DND-41 (cell line): ENCODE data around the gene CACNA1D.

Experiments used
- ATAC-seq: fragments of 200-7000 bp; cut with Tn5 transposase; 3 replicates; pipeline ENCODE4 v1.9.1; 2021; ENCODE audit warnings: low read depth; ENCODE audit not compliant: insufficient read depth
- DNase-seq: peaks from one replicate; pipeline ENCODE4 v3.0.0-alpha.2; 2020
- H2AFZ ChIP-seq: 2 replicates; pipeline ENCODE4 v1.6.0; 2012; ENCODE audit warnings: low read depth, low read length
- H3K27ac ChIP-seq: 2 replicates; pipeline ENCODE4 v1.5.1; 2012; ENCODE audit warnings: low read length, inconsistent platforms
- H3K27me3 ChIP-seq: fragments of 200-600 bp; sonication (generic); 2 replicates; pipeline ENCODE4 v1.6.0; 2012; ENCODE audit warnings: low read length, mild to moderate bottlenecking, inconsistent platforms; ENCODE audit not compliant: insufficient read depth, poor library complexity
- H3K36me3 ChIP-seq: 2 replicates; pipeline ENCODE4 v1.5.1; 2012; ENCODE audit warnings: low read length, inconsistent platforms; ENCODE audit not compliant: insufficient read depth
- H3K4me1 ChIP-seq: 2 replicates; pipeline ENCODE4 v1.5.1; 2012; ENCODE audit warnings: mild to moderate bottlenecking, low read length; ENCODE audit not compliant: insufficient read depth
- H3K4me2 ChIP-seq: 2 replicates; pipeline ENCODE4 v1.6.0; 2012; ENCODE audit warnings: mild to moderate bottlenecking, moderate library complexity, low read length, inconsistent platforms; ENCODE audit not compliant: insufficient read depth
- H3K4me3 ChIP-seq, 2 experiments: fragments of 200-600 bp in 1 of 2; shearing (Covaris generic) in 1 of 2; 2 replicates each; pipeline ENCODE4 v1.5.1; 2012 to 2016; ENCODE audit warnings: inconsistent platforms in 2 of 2, low read length in 2 of 2, mild to moderate bottlenecking in 2 of 2, low read depth in 1 of 2, moderate library complexity in 1 of 2
- H3K79me2 ChIP-seq: 2 replicates; pipeline ENCODE4 v1.6.0; 2012; ENCODE audit warnings: low read length, inconsistent platforms; ENCODE audit not compliant: insufficient read depth
- H3K9ac ChIP-seq: 2 replicates; pipeline ENCODE4 v1.6.0; 2012; ENCODE audit warnings: low read depth, mild to moderate bottlenecking, inconsistent platforms, low read length, moderate library complexity
- H3K9me3 ChIP-seq: 2 replicates; pipeline ENCODE4 v1.5.1; 2012; ENCODE audit warnings: low read length, moderate library complexity, mild to moderate bottlenecking, inconsistent platforms; ENCODE audit not compliant: insufficient read depth, severe bottlenecking
- H4K20me1 ChIP-seq: 2 replicates; pipeline ENCODE4 v1.6.0; 2012; ENCODE audit warnings: low read length; ENCODE audit not compliant: insufficient read depth
- CTCF ChIP-seq: IDR thresholded peaks from 2 replicates; pipeline ENCODE4 v1.5.1; 2012; ENCODE audit warnings: borderline replicate concordance, low read length, moderate library complexity, mild to moderate bottlenecking; ENCODE audit not compliant: poor library complexity, severe bottlenecking; ENCODE audit errors: extremely low read depth
- EZH2 ChIP-seq: IDR thresholded peaks from 3 replicates; pipeline ENCODE4 v1.6.1; 2012; ENCODE audit warnings: borderline replicate concordance, low read depth, mild to moderate bottlenecking, moderate library complexity, low read length, inconsistent platforms; ENCODE audit not compliant: severe bottlenecking

The CACNA1D gene

DNA sequence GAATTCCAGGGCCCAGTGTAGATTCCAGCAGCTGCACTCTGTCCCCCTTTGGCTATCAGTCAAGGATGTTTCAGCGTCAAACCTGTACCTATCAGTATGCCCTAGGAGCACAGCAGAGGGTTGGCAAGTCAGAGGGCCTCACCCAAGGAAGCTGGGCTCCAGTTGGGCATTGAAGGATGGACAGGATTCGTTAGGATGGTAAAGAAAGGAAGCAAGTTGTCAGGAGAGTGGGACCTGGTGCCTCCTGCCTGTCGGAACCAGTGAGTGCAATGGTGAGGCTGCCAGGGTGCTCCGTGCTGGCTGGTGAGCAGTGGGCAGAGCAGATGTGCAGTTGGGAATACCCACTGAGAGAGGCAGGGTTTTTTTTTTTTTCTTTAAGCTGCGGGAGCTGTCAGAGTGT is 194.6 kb downstream of the CACNA1D start:
- DNase-seq, result no peak
- H3K4me2 ChIP-seq, result no peak overlapping the region
- H3K9ac ChIP-seq, result no peak overlapping the region
- no peaks in the 10 kb centered on the region for H3K79me2 ChIP-seq
- H3K9me3 ChIP-seq, result no peaks in the 10 kb centered on the region
- no peak overlapping the region for H2AFZ ChIP-seq
- no peaks in the 10 kb centered on the region for H3K36me3 ChIP-seq
- no peak overlapping the region for H3K4me3 ChIP-seq
- TF ChIP-seq EZH2 (no peak), CTCF (no peak)
- H3K27ac ChIP-seq, result no peak overlapping the region
- H3K4me1 ChIP-seq, result no peaks in the 10 kb centered on the region
- peaks cover 15% of the 10 kb centered on the region for H3K27me3 ChIP-seq
- ATAC-seq, result no peak
- no peaks in the 10 kb centered on the region for H4K20me1 ChIP-seq

- DNase-seq (no peak), ATAC-seq (no peak)
- Histone ChIP-seq H3K9me3 (no peaks in the 10 kb centered on the region), H3K79me2 (no peaks in the 10 kb centered on the region), H3K4me3 (no peak overlapping the region), H3K27ac (no peak overlapping the region), H3K9ac (no peak overlapping the region), H3K27me3 (peaks cover 17% of the 10 kb centered on the region), H3K36me3 (no peaks in the 10 kb centered on the region), H3K4me1 (no peaks in the 10 kb centered on the region), H4K20me1 (no peaks in the 10 kb centered on the region), H2AFZ (no peak overlapping the region), H3K4me2 (no peak overlapping the region)
- TF ChIP-seq CTCF (no peak), EZH2 (no peak)
These were observed 195.3 kb downstream of the CACNA1D start for GRCh38 chr3:53689681-53690080.

GRCh38 chr3:53690521-53690920 is 196.1 kb downstream of the CACNA1D start:
- no peak overlapping the region for H3K27ac ChIP-seq
- DNase-seq (no peak), ATAC-seq (no peak)
- no peaks in the 10 kb centered on the region for H3K4me1 ChIP-seq
- TF ChIP-seq CTCF, result no peak
- TF ChIP-seq EZH2, result no peak
- H3K9me3 ChIP-seq, result no peaks in the 10 kb centered on the region
- peaks cover 19% of the 10 kb centered on the region for H3K27me3 ChIP-seq
- no peaks in the 10 kb centered on the region for H3K36me3 ChIP-seq
- no peak overlapping the region for H2AFZ ChIP-seq
- no peak overlapping the region for H3K4me3 ChIP-seq
- no peaks in the 10 kb centered on the region for H4K20me1 ChIP-seq
- no peaks in the 10 kb centered on the region for H3K79me2 ChIP-seq
- H3K9ac ChIP-seq, result no peak overlapping the region
- no peak overlapping the region for H3K4me2 ChIP-seq

GRCh38 chr3:53691349-53691748 is 196.9 kb downstream of the CACNA1D start:
- no peak for ATAC-seq
- Histone ChIP-seq H3K79me2 (no peaks in the 10 kb centered on the region), H3K4me3 (no peak overlapping the region), H3K36me3 (no peaks in the 10 kb centered on the region), H3K27ac (no peak overlapping the region), H3K9ac (no peak overlapping the region), H2AFZ (no peak overlapping the region), H4K20me1 (no peaks in the 10 kb centered on the region), H3K4me1 (no peaks in the 10 kb centered on the region), H3K9me3 (no peaks in the 10 kb centered on the region), H3K27me3 (peaks cover 19% of the 10 kb centered on the region), H3K4me2 (no peak overlapping the region)
- no peak for DNase-seq
- no peak for TF ChIP-seq EZH2
- TF ChIP-seq CTCF, result no peak
